Measurements from ENCODE around the gene GPAT2.
"Not testable (repeated sequence)": the region's sequence is repeated elsewhere in the genome, so short reads cannot be mapped to it uniquely, and the experiment has no call there.

Gene GPAT2

GRCh38 chr2:96065381-96065930 is 30.7 kb upstream of the GPAT2 start:
- H3K9me2 ChIP-seq (ENCODE audit: low read depth, low read length) = no peaks in the 10 kb centered on the region
- no peaks in the 10 kb centered on the region for H4K20me1 ChIP-seq (ENCODE audit: insufficient read depth, low read length)
- no peaks in the 10 kb centered on the region for H3K36me3 ChIP-seq (ENCODE audit: insufficient read depth, low read length)
- no peak overlapping the region for H3K9ac ChIP-seq (ENCODE audit: low read length)
- no peaks in the 10 kb centered on the region for H3K4me1 ChIP-seq (ENCODE audit: insufficient read depth, low read length, severe bottlenecking)
- H3K79me2 ChIP-seq (ENCODE audit: insufficient read depth, low read length) = no peaks in the 10 kb centered on the region
- H3K9me3 ChIP-seq (ENCODE audit: low read length) = no peaks in the 10 kb centered on the region
- TF ChIP-seq EZH2 (IDR thresholded peaks at IDR 0.05; ENCODE audit: borderline replicate concordance, low read length) = no peak
- TF ChIP-seq CTCF (IDR thresholded peaks at IDR 0.05; ENCODE audit: low read length) = no peak
- H2AFZ ChIP-seq (ENCODE audit: low read length) = no peak overlapping the region
- H3F3A ChIP-seq (ENCODE audit: insufficient read depth, low read length) = no peaks in the 10 kb centered on the region
- H3K27ac ChIP-seq (ENCODE audit: low read depth, low read length, poor library complexity, severe bottlenecking) = no peak overlapping the region
- no peaks in the 10 kb centered on the region for H3K27me3 ChIP-seq (ENCODE audit: insufficient read depth, low read length)
- H3K4me2 ChIP-seq (ENCODE audit: low read length) = no peak overlapping the region
- no peak overlapping the region for H3K4me3 ChIP-seq (ENCODE audit: low read depth, low read length, poor library complexity, severe bottlenecking)

- H3K9me2 ChIP-seq (ENCODE audit: low read depth, low read length); H3K4me1 ChIP-seq (ENCODE audit: insufficient read depth, low read length, severe bottlenecking); H3K9me3 ChIP-seq (ENCODE audit: low read length); H4K20me1 ChIP-seq (ENCODE audit: insufficient read depth, low read length); H3K36me3 ChIP-seq (ENCODE audit: insufficient read depth, low read length); H3K27ac ChIP-seq (ENCODE audit: low read depth, low read length, poor library complexity, severe bottlenecking); H3F3A ChIP-seq (ENCODE audit: insufficient read depth, low read length); H3K4me2 ChIP-seq (ENCODE audit: low read length); H2AFZ ChIP-seq (ENCODE audit: low read length); H3K27me3 ChIP-seq (ENCODE audit: insufficient read depth, low read length); H3K79me2 ChIP-seq (ENCODE audit: insufficient read depth, low read length); H3K4me3 ChIP-seq (ENCODE audit: low read depth, low read length, poor library complexity, severe bottlenecking); H3K9ac ChIP-seq (ENCODE audit: low read length): not testable (repeated sequence)
These were observed 30.0 kb upstream of the GPAT2 start for GRCh38 chr2:96064760-96065159.

GRCh38 chr2:96064047-96064675 is 29.4 kb upstream of the GPAT2 start:
- H2AFZ ChIP-seq (ENCODE audit: low read length); H3K9me2 ChIP-seq (ENCODE audit: low read depth, low read length); H3K4me3 ChIP-seq (ENCODE audit: low read depth, low read length, poor library complexity, severe bottlenecking); H3K27ac ChIP-seq (ENCODE audit: low read depth, low read length, poor library complexity, severe bottlenecking); H3K9me3 ChIP-seq (ENCODE audit: low read length); H3K36me3 ChIP-seq (ENCODE audit: insufficient read depth, low read length); H3F3A ChIP-seq (ENCODE audit: insufficient read depth, low read length); H3K79me2 ChIP-seq (ENCODE audit: insufficient read depth, low read length); H4K20me1 ChIP-seq (ENCODE audit: insufficient read depth, low read length); H3K4me2 ChIP-seq (ENCODE audit: low read length); H3K4me1 ChIP-seq (ENCODE audit: insufficient read depth, low read length, severe bottlenecking); H3K27me3 ChIP-seq (ENCODE audit: insufficient read depth, low read length); H3K9ac ChIP-seq (ENCODE audit: low read length): not testable (repeated sequence)

GRCh38 chr2:96063116-96063899 is 28.6 kb upstream of the GPAT2 start:
- H3K27me3 ChIP-seq (ENCODE audit: insufficient read depth, low read length); H3K9me3 ChIP-seq (ENCODE audit: low read length); H3K4me2 ChIP-seq (ENCODE audit: low read length); H3K4me1 ChIP-seq (ENCODE audit: insufficient read depth, low read length, severe bottlenecking); H2AFZ ChIP-seq (ENCODE audit: low read length); H3K9ac ChIP-seq (ENCODE audit: low read length); H3K4me3 ChIP-seq (ENCODE audit: low read depth, low read length, poor library complexity, severe bottlenecking); H3K79me2 ChIP-seq (ENCODE audit: insufficient read depth, low read length); H3K36me3 ChIP-seq (ENCODE audit: insufficient read depth, low read length); H3K9me2 ChIP-seq (ENCODE audit: low read depth, low read length); H3K27ac ChIP-seq (ENCODE audit: low read depth, low read length, poor library complexity, severe bottlenecking); H4K20me1 ChIP-seq (ENCODE audit: insufficient read depth, low read length); H3F3A ChIP-seq (ENCODE audit: insufficient read depth, low read length): not testable (repeated sequence)
- peak; percentile 11; the same call in 1 of the 2 replicates for TF ChIP-seq CTCF (IDR thresholded peaks at IDR 0.05; ENCODE audit: low read length)

GRCh38 chr2:96062483-96062882 is 27.8 kb upstream of the GPAT2 start:
- H3K9me2 ChIP-seq (ENCODE audit: low read depth, low read length); H3K79me2 ChIP-seq (ENCODE audit: insufficient read depth, low read length); H3K9ac ChIP-seq (ENCODE audit: low read length); H2AFZ ChIP-seq (ENCODE audit: low read length); H3K4me2 ChIP-seq (ENCODE audit: low read length); H3K4me1 ChIP-seq (ENCODE audit: insufficient read depth, low read length, severe bottlenecking); H3K36me3 ChIP-seq (ENCODE audit: insufficient read depth, low read length); H3K27me3 ChIP-seq (ENCODE audit: insufficient read depth, low read length); H3K4me3 ChIP-seq (ENCODE audit: low read depth, low read length, poor library complexity, severe bottlenecking); H4K20me1 ChIP-seq (ENCODE audit: insufficient read depth, low read length); H3K27ac ChIP-seq (ENCODE audit: low read depth, low read length, poor library complexity, severe bottlenecking); H3F3A ChIP-seq (ENCODE audit: insufficient read depth, low read length); H3K9me3 ChIP-seq (ENCODE audit: low read length): not testable (repeated sequence)

GRCh38 chr2:96061901-96062300 is 27.2 kb upstream of the GPAT2 start:
- H4K20me1 ChIP-seq (ENCODE audit: insufficient read depth, low read length); H3K27ac ChIP-seq (ENCODE audit: low read depth, low read length, poor library complexity, severe bottlenecking); H3K36me3 ChIP-seq (ENCODE audit: insufficient read depth, low read length); H3K9ac ChIP-seq (ENCODE audit: low read length); H3K4me1 ChIP-seq (ENCODE audit: insufficient read depth, low read length, severe bottlenecking); H3F3A ChIP-seq (ENCODE audit: insufficient read depth, low read length); H3K79me2 ChIP-seq (ENCODE audit: insufficient read depth, low read length); H3K27me3 ChIP-seq (ENCODE audit: insufficient read depth, low read length); H2AFZ ChIP-seq (ENCODE audit: low read length); H3K9me2 ChIP-seq (ENCODE audit: low read depth, low read length); H3K4me3 ChIP-seq (ENCODE audit: low read depth, low read length, poor library complexity, severe bottlenecking); H3K4me2 ChIP-seq (ENCODE audit: low read length); H3K9me3 ChIP-seq (ENCODE audit: low read length): not testable (repeated sequence)

All from OCI-LY1 (cell line).